HG03520 (cell line): ENCODE measurements around the gene CADM2.

Experiments
- ATAC-seq: cut with Tn5 transposase; IDR thresholded peaks from one replicate; pipeline ENCODE4 v1.9.1; 2021; ENCODE audit warnings: mild to moderate bottlenecking, moderate library complexity; ENCODE audit not compliant: unreplicated experiment

CADM2 gene

GRCh38 chr3:84983490-84983889 is 24.7 kb downstream of the CADM2 start:
- no peak for ATAC-seq

DNA sequence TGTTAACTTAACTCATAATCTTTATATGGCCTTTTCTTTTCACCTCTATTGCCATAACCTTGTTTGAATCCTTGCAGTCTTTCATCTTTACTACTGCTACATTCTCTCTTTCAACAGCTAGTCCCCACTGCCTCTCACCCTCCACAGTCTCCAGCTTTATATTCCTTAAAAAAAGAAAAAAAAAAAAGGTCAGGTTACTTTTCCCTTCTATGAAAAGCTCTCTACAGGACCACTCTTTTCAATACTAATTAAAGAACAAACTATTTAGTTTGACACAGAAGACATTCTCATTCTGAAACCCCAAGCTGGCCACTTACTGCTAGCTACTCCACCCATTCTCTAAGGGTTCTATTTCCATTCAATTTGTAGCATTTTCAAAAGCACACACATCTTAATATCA is 25.6 kb downstream of the CADM2 start:
- ATAC-seq = no peak

DNA sequence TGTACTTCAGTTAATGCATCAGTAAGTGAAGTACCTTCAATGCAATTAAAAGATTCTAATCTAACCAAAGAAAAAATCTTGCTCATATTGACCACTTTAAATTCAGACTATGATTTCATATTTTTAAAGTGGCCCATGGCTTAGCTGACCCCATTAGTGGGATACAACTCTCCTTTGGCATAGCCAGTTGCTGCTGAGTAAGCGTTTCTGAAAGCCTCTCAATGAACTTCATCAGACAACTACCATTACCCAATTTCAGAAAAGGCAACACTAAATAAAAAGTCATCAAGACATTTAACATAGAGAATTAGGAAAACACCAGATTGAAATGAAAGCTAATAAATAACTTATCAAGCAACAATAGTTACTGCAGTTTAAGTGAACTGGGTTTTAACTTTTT is 27.0 kb downstream of the CADM2 start:
- ATAC-seq = no peak

- ATAC-seq = no peak
These were observed 29.1 kb downstream of the CADM2 start for GRCh38 chr3:84987706-84988504.

GRCh38 chr3:84989102-84989501 is 30.3 kb downstream of the CADM2 start:
- no peak for ATAC-seq

GRCh38 chr3:84991422-84991900 is 32.7 kb downstream of the CADM2 start:
- ATAC-seq = no peak

GRCh38 chr3:84993956-84994355 is 35.2 kb downstream of the CADM2 start:
- ATAC-seq = no peak

- no peak for ATAC-seq
These were observed 39.8 kb downstream of the CADM2 start for GRCh38 chr3:84998545-84998944.

DNA sequence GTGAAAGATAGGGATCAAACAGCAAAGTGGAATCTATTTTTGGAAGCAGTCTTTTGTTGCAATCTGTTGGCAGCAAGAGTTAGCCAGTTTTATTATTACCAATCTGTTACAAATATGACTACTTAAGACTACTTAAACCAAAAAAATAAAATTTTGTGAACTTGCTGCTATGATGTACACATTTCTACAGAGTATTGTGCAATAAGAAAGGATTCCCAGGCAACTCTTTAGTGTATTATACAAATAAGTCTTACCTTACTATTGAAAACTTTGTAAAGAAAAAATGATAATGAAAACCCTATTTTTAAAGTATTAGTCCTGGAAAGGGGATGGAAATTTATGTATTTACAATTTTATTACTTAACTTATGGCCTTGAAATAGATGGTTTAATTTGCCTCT is 44.7 kb downstream of the CADM2 start:
- no peak for ATAC-seq

- ATAC-seq = no peak
These were observed 45.4 kb downstream of the CADM2 start for GRCh38 chr3:85004147-85004546.

GRCh38 chr3:85005946-85006345 is 47.2 kb downstream of the CADM2 start:
- no peak for ATAC-seq

DNA sequence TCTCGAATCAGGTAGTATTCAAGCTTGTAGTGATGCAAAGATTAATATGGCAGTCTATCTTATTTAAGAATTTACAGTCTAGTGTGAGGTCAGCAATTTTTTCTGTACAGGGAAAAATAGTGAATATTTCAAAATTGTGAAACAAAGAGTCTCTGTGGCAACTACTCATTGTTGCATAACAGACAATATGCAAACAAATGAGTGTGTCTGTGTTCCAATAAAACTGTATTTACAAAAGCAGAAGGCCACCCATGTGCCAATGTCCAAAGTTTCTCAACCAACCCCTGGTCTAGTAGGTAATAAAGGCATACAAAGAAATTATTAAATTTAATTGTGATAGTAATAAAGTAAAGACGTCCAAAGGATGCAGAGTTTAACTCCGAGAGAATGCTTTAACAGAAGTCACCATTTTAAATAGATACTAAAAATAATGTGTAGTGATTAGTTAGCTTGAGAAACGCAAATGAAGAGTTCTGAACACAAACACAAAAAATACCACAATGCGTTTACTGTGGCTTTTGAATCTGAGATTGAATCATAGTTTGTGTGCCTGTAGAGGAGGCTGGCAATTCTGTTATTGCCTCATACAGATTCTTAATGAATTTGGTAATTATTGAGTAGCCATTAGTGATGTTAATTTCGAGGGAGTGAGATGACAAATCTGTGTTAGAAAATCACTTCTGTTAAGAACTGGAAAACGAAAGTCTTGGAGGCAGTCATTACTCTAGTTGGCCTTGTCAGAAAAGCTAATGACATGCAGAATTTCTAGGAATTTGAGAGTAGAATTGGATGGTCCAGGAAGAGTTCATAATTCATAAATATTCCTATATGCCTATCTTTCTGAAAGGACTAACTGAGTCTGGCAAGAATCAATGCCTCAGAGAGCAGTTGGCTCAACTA is 48.7 kb downstream of the CADM2 start:
- no peak for ATAC-seq

DNA sequence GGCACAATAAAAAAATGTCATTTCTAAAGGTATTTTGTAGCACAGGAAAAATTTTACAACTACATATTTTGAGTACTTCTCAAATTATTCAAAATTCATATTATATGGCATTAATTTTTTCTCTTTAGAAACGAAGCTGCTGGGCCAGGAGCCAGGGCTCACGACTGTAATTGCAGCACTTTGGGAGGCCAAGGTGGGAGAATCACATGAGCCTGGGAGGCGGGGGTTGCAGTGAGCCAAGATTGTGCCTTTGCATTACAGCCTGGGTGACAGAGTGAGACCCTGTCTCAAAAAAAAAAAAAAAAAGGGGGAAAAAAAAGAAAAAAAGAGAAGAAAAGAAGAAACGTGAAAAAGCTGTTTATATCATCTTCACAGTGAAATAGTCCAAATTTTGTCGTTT is 62.0 kb downstream of the CADM2 start:
- ATAC-seq = no peak

DNA sequence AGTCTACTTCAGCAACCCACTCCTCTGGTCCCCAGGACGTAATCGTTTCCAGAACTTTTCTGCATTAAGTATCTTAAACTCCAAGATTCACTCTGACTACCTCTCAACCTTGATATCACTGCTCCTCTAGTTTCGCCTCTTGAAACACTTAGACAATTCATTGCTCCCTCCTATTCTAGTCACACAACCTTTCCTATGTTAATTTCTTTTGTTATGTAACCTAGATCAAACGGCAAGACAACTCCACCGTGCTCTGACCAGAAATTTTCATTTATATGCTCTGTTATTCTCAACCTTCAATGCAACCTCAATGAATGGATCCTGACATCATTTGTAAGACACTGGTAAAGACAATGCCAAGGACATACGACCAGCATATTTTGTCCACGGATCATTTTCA is 71.3 kb downstream of the CADM2 start:
- ATAC-seq = no peak

GRCh38 chr3:85037203-85037602 is 78.4 kb downstream of the CADM2 start:
- no peak for ATAC-seq

DNA sequence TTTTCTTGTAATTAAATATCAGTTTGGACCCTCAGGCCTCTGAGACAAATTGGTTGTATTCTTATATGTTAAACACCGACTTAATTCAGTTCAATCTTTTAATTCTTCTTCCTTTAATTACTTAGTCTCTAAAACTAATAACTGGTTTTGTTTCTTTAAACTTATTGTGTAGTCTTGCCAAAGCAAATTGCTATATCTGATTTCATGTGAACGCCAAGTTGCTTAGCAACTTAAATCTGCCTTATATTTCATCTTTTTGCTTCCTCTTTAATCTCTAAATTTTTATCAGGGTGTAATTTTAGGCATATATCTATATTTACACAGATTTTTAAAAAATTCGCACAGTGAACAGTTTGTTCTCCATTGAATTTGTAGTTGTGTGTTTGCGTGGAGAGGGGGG is 82.2 kb downstream of the CADM2 start:
- no peak for ATAC-seq

DNA sequence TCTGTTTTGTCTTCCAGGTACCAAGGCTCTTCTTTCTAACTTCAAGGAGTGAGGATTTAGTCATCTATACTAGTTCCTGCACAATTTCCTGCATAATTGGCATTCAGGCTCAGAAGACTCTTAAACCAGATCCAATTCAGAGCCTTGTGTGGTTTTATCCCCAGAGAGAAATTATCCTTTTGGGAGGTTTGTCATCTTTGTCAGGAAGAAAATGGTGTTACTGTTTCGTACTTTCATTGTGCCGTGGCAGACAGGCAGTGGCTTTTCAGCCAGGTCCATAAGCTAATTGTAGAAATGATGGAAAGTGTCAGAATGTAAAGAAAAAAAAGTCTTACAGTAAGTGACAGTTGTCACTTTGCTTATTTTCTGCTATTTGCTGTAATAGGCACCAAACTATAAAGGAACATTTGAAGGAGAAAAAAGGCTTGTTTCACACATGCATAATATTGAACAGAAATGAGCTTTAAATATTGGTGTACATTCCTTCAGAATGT is 82.8 kb downstream of the CADM2 start:
- no peak for ATAC-seq

DNA sequence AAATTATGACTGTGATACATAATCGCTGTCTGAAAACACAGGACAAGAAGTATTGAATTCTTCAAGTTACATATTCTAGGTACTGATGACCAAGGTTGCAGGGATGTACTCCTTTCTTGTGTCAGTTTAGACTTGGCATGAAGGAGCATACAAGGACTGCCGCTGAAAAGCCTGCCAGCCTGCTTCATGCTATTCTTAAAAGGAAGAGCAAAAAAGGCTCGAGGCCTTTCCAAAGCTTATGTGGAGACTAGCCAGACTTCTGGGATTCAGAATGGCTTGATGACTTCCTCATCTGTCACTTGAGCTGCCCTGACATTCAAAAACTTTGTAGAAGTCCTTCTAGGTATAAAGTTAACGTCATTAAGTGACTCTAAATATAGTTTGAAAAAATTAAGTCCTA is 92.0 kb downstream of the CADM2 start:
- no peak for ATAC-seq

GRCh38 chr3:85051786-85052185 is 93.0 kb downstream of the CADM2 start:
- no peak for ATAC-seq

- ATAC-seq = no peak
These were observed 94.8 kb downstream of the CADM2 start for GRCh38 chr3:85053626-85054025.

- no peak for ATAC-seq
These were observed 95.8 kb downstream of the CADM2 start for GRCh38 chr3:85054579-85054978.

- no peak for ATAC-seq
These were observed 110.1 kb downstream of the CADM2 start for GRCh38 chr3:85068911-85069310.
